Activated CD8-positive, alpha-beta T cell treated with anti-CD3 and anti-CD28 coated beads for 36 hours (primary cell): ENCODE measurements around the gene CILP. TPM values are rescaled to one million over a fixed set of nuclear protein-coding genes. Genes with fewer than 3 reads are reported as not detected.

Experiments used
- ATAC-seq: fragments of 200-7000 bp; cut with Tn5 transposase; one replicate; pipeline ENCODE4 v1.10.0; 2021; ENCODE audit warnings: mild to moderate bottlenecking, moderate library complexity
- CTCF ChIA-PET: fragments of 350-600 bp; sonication (Branson Sonifier 250); formaldehyde crosslinking; loops from one replicate; lab custom pipeline; 2021; ENCODE audit warnings: antibody characterized with exemption; lab: Charles Lee
- POLR2A ChIA-PET: fragments of 350-600 bp; sonication (Branson Sonifier 250); formaldehyde crosslinking; loops from one replicate; lab custom pipeline; 2021; ENCODE audit warnings: antibody characterized with exemption; lab: Charles Lee
- DNase-seq: peaks from one replicate; pipeline ENCODE4 v3.0.0-alpha.2; 2020
- H3K27ac Mint-ChIP-seq: one replicate; pipeline ENCODE4 v1.8.0; 2021; ENCODE audit warnings: mild to moderate bottlenecking, mixed read lengths
- H3K27me3 Mint-ChIP-seq: one replicate; pipeline ENCODE4 v1.8.0; 2021; ENCODE audit warnings: mixed read lengths
- H3K36me3 Mint-ChIP-seq: one replicate; pipeline ENCODE4 v1.8.0; 2021; ENCODE audit warnings: low read depth, mixed read lengths
- H3K4me1 Mint-ChIP-seq: one replicate; pipeline ENCODE4 v1.8.0; 2021; ENCODE audit warnings: low read depth, mixed read lengths
- H3K4me3 Mint-ChIP-seq: one replicate; pipeline ENCODE4 v1.8.0; 2021; ENCODE audit warnings: mild to moderate bottlenecking, moderate library complexity, mixed read lengths
- H3K9me3 Mint-ChIP-seq: one replicate; pipeline ENCODE4 v1.8.0; 2021; ENCODE audit warnings: mixed read lengths
- intact Hi-C: fragments of 100-400 bp; cut with micrococcal nuclease; formaldehyde crosslinking; loops from one replicate; pipeline ENCODE4 v1.10.0; 2022
- total RNA-seq, 2 experiments: library from RNA; stranded (reverse); gene quantifications; one replicate each; pipeline ENCODE4 v1.2.3, GENCODE V29; 2021
- TF ChIP-seq, protein P1 (sequence below): fragments of 200-600 bp; IDR thresholded peaks from one replicate; pipeline ENCODE4 v1.8.0; 2022; ENCODE audit warnings: antibody characterized with exemption, mild to moderate bottlenecking

Gene CILP
- total RNA-seq, 2 experiments from 2014 or later = not detected

DNA sequence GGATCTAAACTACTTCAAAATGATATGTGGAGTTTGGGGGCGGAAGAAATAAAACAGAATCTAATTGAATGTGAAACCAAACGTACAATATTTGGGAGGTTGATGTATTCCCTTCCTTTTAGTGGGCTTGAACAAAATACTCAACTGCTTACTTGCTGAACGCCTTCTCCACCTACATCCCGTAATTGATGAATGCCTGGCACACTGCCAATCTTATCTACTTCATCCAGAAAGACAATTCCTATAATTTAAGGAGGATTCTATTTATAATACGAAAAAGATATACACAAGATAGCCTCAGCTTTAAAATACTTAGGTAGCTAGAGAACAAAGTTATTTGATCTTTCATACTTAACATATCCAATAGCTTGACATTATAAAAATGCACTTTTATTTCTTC is 54.6 kb downstream of the CILP start:
- H3K27ac Mint-ChIP-seq = no peak overlapping the region
- CTCF ChIA-PET = interaction anchor here (0.8 kb wide), 1 partner anchor 10 kb away, joined by 3 read pairs; no protein-coding TSS in a partner anchor
- DNase-seq = no peak

DNA sequence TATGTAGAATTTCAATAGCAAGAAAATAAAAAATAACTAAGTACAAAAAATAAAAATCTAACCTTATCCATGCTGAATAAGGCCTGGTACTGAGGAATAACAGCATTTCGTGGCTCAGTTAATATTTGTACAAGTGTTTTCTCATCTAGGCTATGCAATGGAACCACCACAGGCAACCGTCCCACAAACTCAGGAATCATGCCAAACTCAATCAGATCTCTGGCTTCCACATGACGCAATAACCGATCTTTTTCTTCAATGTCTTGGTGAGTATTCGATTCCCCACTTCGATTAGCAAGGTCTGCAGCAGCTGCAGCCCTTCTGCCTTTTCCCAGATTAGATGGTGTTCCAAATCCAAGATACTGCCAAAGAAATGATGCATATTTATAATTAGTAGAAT is 56.6 kb downstream of the CILP start:
- CTCF ChIA-PET = no interaction called here
- H3K4me1 Mint-ChIP-seq = no peaks in the 10 kb centered on the region
- no peak overlapping the region for H3K4me3 Mint-ChIP-seq
- TF ChIP-seq, protein P1, sequence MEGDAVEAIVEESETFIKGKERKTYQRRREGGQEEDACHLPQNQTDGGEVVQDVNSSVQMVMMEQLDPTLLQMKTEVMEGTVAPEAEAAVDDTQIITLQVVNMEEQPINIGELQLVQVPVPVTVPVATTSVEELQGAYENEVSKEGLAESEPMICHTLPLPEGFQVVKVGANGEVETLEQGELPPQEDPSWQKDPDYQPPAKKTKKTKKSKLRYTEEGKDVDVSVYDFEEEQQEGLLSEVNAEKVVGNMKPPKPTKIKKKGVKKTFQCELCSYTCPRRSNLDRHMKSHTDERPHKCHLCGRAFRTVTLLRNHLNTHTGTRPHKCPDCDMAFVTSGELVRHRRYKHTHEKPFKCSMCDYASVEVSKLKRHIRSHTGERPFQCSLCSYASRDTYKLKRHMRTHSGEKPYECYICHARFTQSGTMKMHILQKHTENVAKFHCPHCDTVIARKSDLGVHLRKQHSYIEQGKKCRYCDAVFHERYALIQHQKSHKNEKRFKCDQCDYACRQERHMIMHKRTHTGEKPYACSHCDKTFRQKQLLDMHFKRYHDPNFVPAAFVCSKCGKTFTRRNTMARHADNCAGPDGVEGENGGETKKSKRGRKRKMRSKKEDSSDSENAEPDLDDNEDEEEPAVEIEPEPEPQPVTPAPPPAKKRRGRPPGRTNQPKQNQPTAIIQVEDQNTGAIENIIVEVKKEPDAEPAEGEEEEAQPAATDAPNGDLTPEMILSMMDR = no peak
- no peak overlapping the region for H3K27ac Mint-ChIP-seq
- POLR2A ChIA-PET = no interaction called here
- no peaks in the 10 kb centered on the region for H3K9me3 Mint-ChIP-seq
- intact Hi-C loops = no loop called here
- no peak for DNase-seq
- no peak for ATAC-seq
- H3K36me3 Mint-ChIP-seq = peaks cover 30% of the 10 kb centered on the region
- no peaks in the 10 kb centered on the region for H3K27me3 Mint-ChIP-seq

More for the DNA sequence above, 54.6 kb downstream of the CILP start:
- Mint-ChIP-seq H3K4me3 (no peak overlapping the region), H3K4me1 (no peaks in the 10 kb centered on the region), H3K27me3 (no peaks in the 10 kb centered on the region), H3K9me3 (no peaks in the 10 kb centered on the region), H3K36me3 (peaks cover 30% of the 10 kb centered on the region)
- POLR2A ChIA-PET = no interaction called here
- TF ChIP-seq, protein P1 = no peak
- intact Hi-C loops = no loop called here
- no peak for ATAC-seq

DNA sequence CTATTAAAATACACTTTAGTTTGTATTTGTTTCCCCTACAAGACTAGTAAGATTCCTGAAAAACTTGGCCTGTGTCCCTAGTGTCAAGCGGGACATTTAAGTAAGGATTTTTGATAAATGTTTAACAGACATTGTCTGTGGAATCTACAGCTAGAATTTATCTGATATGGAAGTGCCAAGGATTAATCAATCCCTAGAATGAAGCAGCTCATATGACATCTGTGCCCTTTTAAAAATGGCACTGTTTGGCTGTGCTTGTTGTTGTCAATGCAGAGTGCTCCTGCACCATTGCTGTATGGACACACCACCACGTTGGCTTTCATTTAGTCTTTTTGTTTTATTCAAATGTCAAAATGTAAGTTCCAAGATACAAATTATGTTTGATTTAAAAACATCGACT is 63.4 kb downstream of the CILP start:
- POLR2A ChIA-PET = no interaction called here
- Mint-ChIP-seq H3K36me3 (peaks cover 8% of the 10 kb centered on the region), H3K9me3 (no peaks in the 10 kb centered on the region), H3K27ac (no peak overlapping the region), H3K4me3 (no peak overlapping the region), H3K4me1 (no peaks in the 10 kb centered on the region), H3K27me3 (no peaks in the 10 kb centered on the region)
- intact Hi-C loops = no loop called here
- DNase-seq (no peak), ATAC-seq (no peak)
- TF ChIP-seq, protein P1 = no peak
- CTCF ChIA-PET = interaction anchor here (1.2 kb wide), 1 partner anchor 11 kb away, joined by 3 read pairs; no protein-coding TSS in a partner anchor

DNA sequence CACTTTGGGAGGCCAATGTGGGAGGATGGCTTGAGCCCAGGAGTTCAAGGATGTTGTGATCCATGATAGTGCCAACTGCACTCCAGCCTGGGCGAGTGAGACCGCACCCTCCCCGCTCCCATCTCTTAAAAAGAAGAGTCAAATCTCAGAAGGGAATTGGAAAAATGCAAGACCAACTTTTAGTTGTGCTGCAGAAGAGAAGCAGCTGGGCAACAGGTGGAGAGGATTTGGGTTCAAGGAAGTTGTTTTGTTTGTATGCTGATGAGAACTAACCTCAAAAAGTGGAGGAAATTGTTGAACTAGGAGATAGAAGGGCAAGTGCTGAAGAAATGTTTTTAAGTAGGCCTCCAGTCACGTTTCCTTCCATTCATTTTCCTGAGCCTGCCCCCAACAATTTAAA is 64.8 kb downstream of the CILP start:
- Mint-ChIP-seq H3K4me1 (no peaks in the 10 kb centered on the region), H3K36me3 (peaks cover 3% of the 10 kb centered on the region), H3K9me3 (no peaks in the 10 kb centered on the region), H3K4me3 (no peak overlapping the region), H3K27me3 (no peaks in the 10 kb centered on the region), H3K27ac (no peak overlapping the region)
- ChIA-PET POLR2A (no interaction called here), CTCF (no interaction called here)
- intact Hi-C loops = no loop called here
- ATAC-seq = no peak
- TF ChIP-seq, protein P1 = no peak
- no peak for DNase-seq

Other genes with a start within 250 kb of the CILP start
- gene SPG21, start 221.6 kb downstream of the CILP start, total RNA-seq = 10 to 100 TPM; 72.3 to 73.0 TPM
- 10 to 100 TPM; 19.7 to 21.0 TPM for gene MTFMT, start 181.8 kb downstream of the CILP start, total RNA-seq
- not detected for gene SLC51B, start 166.1 kb downstream of the CILP start, total RNA-seq
- not detected for gene RASL12, start 143.5 kb downstream of the CILP start, total RNA-seq
- not detected for gene KBTBD13, start 134.7 kb downstream of the CILP start, total RNA-seq
- 1 to 10 TPM; 2.9 to 3.3 TPM for gene UBAP1L, start 96.3 kb downstream of the CILP start, total RNA-seq
- gene PDCD7, start 77.7 kb downstream of the CILP start, total RNA-seq = 10 to 100 TPM; 33.8 to 35.1 TPM
- gene CLPX, start 26.1 kb downstream of the CILP start, total RNA-seq = 10 to 100 TPM; 76.7 to 77.4 TPM
- 10 to 100 TPM; 17.9 to 20.5 TPM for gene PARP16, start 75.4 kb upstream of the CILP start, total RNA-seq
- gene RNU5A-1, start 84.6 kb upstream of the CILP start, total RNA-seq = not detected
- gene RNU5B-1, start 93.2 kb upstream of the CILP start, total RNA-seq = not detected
- gene IGDCC3, start 166.5 kb upstream of the CILP start, total RNA-seq = not detected
- gene IGDCC4, start 211.5 kb upstream of the CILP start, total RNA-seq = under 1 TPM; 0.20 to 0.31 TPM